HG03520 (cell line): ENCODE measurements around the gene NRG3.

ENCODE experiments used
- ATAC-seq: cut with Tn5 transposase; IDR thresholded peaks from one replicate; pipeline ENCODE4 v1.9.1; 2021; ENCODE audit warnings: mild to moderate bottlenecking, moderate library complexity; ENCODE audit not compliant: unreplicated experiment

The NRG3 gene

GRCh38 chr10:81882011-81882410 lies 7.0 kb downstream of the NRG3 start:
- no peak for ATAC-seq

- no peak for ATAC-seq
Observed at GRCh38 chr10:81884856-81885255, 9.9 kb downstream of the NRG3 start.

GRCh38 chr10:81885491-81885890 lies 10.5 kb downstream of the NRG3 start:
- ATAC-seq, result no peak

- no peak for ATAC-seq
Observed at GRCh38 chr10:81886939-81887338, 11.9 kb downstream of the NRG3 start.

GRCh38 chr10:81889181-81889769 lies 14.3 kb downstream of the NRG3 start:
- ATAC-seq, result no peak

GRCh38 chr10:81894616-81895015 lies 19.6 kb downstream of the NRG3 start:
- no peak for ATAC-seq

- ATAC-seq, result no peak
Observed at GRCh38 chr10:81898518-81898917, 23.5 kb downstream of the NRG3 start.

GRCh38 chr10:81900989-81901388 lies 26.0 kb downstream of the NRG3 start:
- ATAC-seq, result no peak

GRCh38 chr10:81903472-81903871 lies 28.5 kb downstream of the NRG3 start:
- ATAC-seq, result no peak

- no peak for ATAC-seq
Observed at GRCh38 chr10:81905161-81905560, 30.2 kb downstream of the NRG3 start.

- ATAC-seq, result no peak
Observed at GRCh38 chr10:81909453-81909852, 34.5 kb downstream of the NRG3 start.

GRCh38 chr10:81911328-81911727 lies 36.3 kb downstream of the NRG3 start:
- no peak for ATAC-seq

GRCh38 chr10:81914736-81915503 lies 39.9 kb downstream of the NRG3 start:
- ATAC-seq, result no peak

- ATAC-seq, result no peak
Observed at GRCh38 chr10:81915504-81915897, 40.5 kb downstream of the NRG3 start.

GRCh38 chr10:81917666-81918065 lies 42.7 kb downstream of the NRG3 start:
- no peak for ATAC-seq

GRCh38 chr10:81918766-81919165 lies 43.8 kb downstream of the NRG3 start:
- no peak for ATAC-seq

GRCh38 chr10:81920213-81920829 lies 45.3 kb downstream of the NRG3 start:
- ATAC-seq, result no peak

- no peak for ATAC-seq
Observed at GRCh38 chr10:81928119-81928518, 53.1 kb downstream of the NRG3 start.

- ATAC-seq, result no peak
Observed at GRCh38 chr10:81943583-81943982, 68.6 kb downstream of the NRG3 start.

- ATAC-seq, result no peak
Observed at GRCh38 chr10:81944609-81945008, 69.6 kb downstream of the NRG3 start.

GRCh38 chr10:81949283-81949682 lies 74.3 kb downstream of the NRG3 start:
- no peak for ATAC-seq

GRCh38 chr10:81950358-81950757 lies 75.4 kb downstream of the NRG3 start:
- no peak for ATAC-seq
